Thoracic aorta endothelial cell (primary cell): ENCODE measurements around the gene POU2F2. TPM values are rescaled to one million over a fixed set of nuclear protein-coding genes. Genes with fewer than 3 reads are reported as not detected.

Source experiments
- small RNA-seq: library from RNA; depleted of rRNA; stranded (forward); fragments of <200 nt; gene quantifications from one replicate; pipeline ENCODE3, GENCODE V24; 2012
- total RNA-seq: library from RNA; depleted of rRNA; stranded (reverse); fragments of >200 nt; gene quantifications from 2 replicates; pipeline ENCODE4 v1.2.3, GENCODE V29; 2012

The POU2F2 gene
- 0.40 and 1.1 TPM in 2 replicates for total RNA-seq

GRCh38 chr19:42132030-42132628, at the start of gene POU2F2:
Gene POU2F2, minus strand, starts transcription at chr19:42132446. Its CDS starts 35 bp downstream, at chr19:42132411.

GRCh38 chr19:42075616-42076379, 56.4 kb downstream of the POU2F2 start, which contains the start of gene ZNF574:
Gene ZNF574, plus strand, starts transcription at chr19:42076166. Its CDS starts 2,441 bp downstream, at chr19:42078607.

GRCh38 chr19:42069619-42070351, 62.5 kb downstream of the POU2F2 start, which contains the start of gene GRIK5:
Gene GRIK5, minus strand, starts transcription at chr19:42070206. Its CDS starts 4,436 bp downstream, at chr19:42065770.

Small RNAs within 50 kb of the gene (small RNA-seq; reads per million reads assigned to genes)
- gene MIR4323: not detected

Other genes starting within 250 kb of the POU2F2 start
- gene ARHGEF1, start 249.3 kb downstream of the POU2F2 start, total RNA-seq: 51.7 and 62.0 TPM in 2 replicates
- gene ERFL, start 204.0 kb downstream of the POU2F2 start, total RNA-seq: not detected in 2 replicates
- gene RABAC1, start 173.1 kb downstream of the POU2F2 start, total RNA-seq: 67.9 and 89.9 TPM in 2 replicates
- 0.07 and 0.13 TPM in 2 replicates for gene ATP1A3, start 138.2 kb downstream of the POU2F2 start, total RNA-seq
- 0.27 and 5.8 TPM in 2 replicates for gene GRIK5, start 62.2 kb downstream of the POU2F2 start, total RNA-seq
- 11.0 and 14.8 TPM in 2 replicates for gene ZNF574, start 56.3 kb downstream of the POU2F2 start, total RNA-seq
- gene DEDD2, start 85.2 kb upstream of the POU2F2 start, total RNA-seq: 9.0 and 16.9 TPM in 2 replicates
- gene ZNF526, start 87.9 kb upstream of the POU2F2 start, total RNA-seq: 9.0 and 11.1 TPM in 2 replicates
- gene GSK3A, start 110.2 kb upstream of the POU2F2 start, total RNA-seq: 22.3 and 30.4 TPM in 2 replicates
- gene ERF, start 122.7 kb upstream of the POU2F2 start, total RNA-seq: 19.7 and 36.5 TPM in 2 replicates
- gene CIC, start 136.8 kb upstream of the POU2F2 start, total RNA-seq: 23.9 and 36.1 TPM in 2 replicates
- 0.50 and 0.53 TPM in 2 replicates for gene PRR19, start 169.7 kb upstream of the POU2F2 start, total RNA-seq
- 24.5 and 27.3 TPM in 2 replicates for gene PAFAH1B3, start 170.2 kb upstream of the POU2F2 start, total RNA-seq
- not detected in 2 replicates for gene TMEM145, start 180.9 kb upstream of the POU2F2 start, total RNA-seq
- 25.4 and 27.6 TPM in 2 replicates for gene MEGF8, start 193.2 kb upstream of the POU2F2 start, total RNA-seq